Measurements from ENCODE around the gene GPR32.

DNA sequence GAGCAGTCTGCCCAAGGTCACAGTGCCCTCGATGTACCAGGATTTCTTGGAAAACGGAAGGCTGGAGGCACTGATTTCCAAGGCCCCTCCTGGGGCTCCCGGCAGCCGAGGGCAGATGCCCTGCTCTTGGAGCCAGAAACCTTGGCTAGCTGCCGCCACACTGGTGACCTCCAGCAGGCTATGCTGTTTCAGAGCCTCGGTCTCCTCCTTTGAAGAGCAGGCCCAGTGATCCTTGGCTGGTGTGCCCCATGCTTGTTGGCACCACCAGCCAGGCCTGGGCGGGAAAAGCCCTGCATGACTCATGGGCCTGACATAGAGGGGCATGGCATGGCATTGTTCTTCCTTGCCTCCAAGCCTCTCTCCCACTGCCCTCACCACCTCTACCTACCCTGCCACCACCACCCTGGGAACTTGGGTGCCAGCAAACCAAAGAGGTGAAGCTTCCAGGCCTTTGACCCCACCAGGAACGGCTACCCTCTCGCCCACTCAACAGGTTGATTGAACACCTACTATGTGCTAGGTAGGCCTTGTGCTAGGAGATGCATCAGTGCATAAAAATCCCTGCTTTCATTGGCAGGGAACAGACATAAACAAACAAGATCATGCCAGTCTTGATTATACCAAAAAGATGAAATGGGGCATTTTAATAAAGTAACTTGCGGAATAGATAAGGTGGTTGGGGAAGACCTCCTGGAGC is 48.7 kb upstream of the GPR32 start:
- TF ChIP-seq ZNF24 (tag by site-specific recombination; IDR thresholded peaks at IDR 0.05) (no peak), ZNF580 (tag by site-specific recombination; IDR thresholded peaks at IDR 0.05) (no peak), INSM2 (tag by site-specific recombination; IDR thresholded peaks at IDR 0.05) (no peak), ZNF677 (tag by site-specific recombination; IDR thresholded peaks at IDR 0.05) (no peak), ZBTB7A (tag by site-specific recombination; IDR thresholded peaks at IDR 0.05; ENCODE audit: low read depth) (no peak)
- TF ChIP-seq, protein P1, sequence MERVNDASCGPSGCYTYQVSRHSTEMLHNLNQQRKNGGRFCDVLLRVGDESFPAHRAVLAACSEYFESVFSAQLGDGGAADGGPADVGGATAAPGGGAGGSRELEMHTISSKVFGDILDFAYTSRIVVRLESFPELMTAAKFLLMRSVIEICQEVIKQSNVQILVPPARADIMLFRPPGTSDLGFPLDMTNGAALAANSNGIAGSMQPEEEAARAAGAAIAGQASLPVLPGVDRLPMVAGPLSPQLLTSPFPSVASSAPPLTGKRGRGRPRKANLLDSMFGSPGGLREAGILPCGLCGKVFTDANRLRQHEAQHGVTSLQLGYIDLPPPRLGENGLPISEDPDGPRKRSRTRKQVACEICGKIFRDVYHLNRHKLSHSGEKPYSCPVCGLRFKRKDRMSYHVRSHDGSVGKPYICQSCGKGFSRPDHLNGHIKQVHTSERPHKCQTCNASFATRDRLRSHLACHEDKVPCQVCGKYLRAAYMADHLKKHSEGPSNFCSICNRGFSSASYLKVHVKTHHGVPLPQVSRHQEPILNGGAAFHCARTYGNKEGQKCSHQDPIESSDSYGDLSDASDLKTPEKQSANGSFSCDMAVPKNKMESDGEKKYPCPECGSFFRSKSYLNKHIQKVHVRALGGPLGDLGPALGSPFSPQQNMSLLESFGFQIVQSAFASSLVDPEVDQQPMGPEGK (tag by site-specific recombination; IDR thresholded peaks at IDR 0.05), result no peak
